Activated CD4-positive, alpha-beta T cell treated with anti-CD3 and anti-CD28 coated beads, Interleukin-10, Interleukin-2, amounts not matched to agents 100 ng/mL and 50 ng/mL, durations not matched to agents 16 hours and 8 hours (primary cell): ENCODE measurements around the gene UNC13C.
"Not testable (repeated sequence)": the region's sequence is repeated elsewhere in the genome, so short reads cannot be mapped to it uniquely, and the experiment has no call there.

ENCODE experiments used
- DNase-seq: peaks from one replicate; pipeline ENCODE4 v3.0.0-alpha.2; 2020

The UNC13C gene

DNA sequence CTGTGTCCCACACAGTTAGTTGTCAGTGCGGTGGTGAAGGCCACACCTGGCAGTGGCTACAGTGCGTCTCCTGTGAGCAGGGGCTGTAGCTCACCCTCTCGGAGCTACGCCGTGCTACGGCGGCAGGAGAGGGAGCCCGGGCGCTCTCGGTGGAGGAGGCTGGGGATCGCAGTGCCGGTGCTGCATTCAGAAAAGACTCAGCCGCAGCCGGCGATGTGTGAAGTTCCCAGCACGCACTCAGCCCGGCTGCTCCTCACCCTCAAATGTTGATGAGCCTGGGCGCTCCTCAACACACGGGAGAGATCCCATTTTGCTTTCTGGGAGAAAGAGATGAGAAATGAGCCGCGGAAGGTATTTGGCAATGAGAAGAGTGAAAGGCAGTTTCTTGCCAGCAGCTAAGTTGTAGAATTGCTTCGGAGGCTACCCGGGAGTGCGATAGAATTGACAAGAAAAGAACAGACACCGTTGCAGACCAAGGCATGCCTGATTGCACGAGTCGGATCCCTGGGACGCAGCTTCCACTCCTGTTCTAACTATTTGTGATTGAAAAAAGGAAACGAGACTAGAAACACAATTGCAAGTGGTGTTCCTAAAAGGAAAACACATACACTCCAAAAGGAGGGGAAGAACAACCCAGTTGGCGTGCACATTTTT, at the start of gene UNC13C:
Gene UNC13C, plus strand, starts transcription at position 189 of the 654 bp plus-strand sequence. CDS start 34,463 bp downstream, outside the sequence.
- DNase-seq = no peak

DNA sequence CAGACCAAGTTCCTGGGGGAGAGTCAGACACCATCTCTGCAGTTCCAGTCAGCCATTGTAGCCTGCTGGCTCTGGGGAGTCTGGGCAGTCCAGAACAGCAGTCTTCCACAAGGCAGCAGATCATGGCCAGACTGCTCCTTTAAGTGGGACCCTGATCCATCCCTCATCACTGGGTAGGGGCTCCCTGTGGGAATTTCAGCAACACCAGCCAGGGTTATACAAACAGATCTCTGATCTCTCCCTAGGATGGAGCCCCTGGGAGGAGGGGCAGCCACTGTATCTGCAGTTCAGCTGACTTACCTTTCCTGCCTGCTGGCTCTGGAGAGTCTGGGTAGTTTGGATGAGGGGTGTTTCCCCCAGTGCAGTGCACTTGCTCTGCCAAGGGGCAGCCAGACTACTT, 42.1 kb upstream of the UNC13C start:
- no peak for DNase-seq

DNA sequence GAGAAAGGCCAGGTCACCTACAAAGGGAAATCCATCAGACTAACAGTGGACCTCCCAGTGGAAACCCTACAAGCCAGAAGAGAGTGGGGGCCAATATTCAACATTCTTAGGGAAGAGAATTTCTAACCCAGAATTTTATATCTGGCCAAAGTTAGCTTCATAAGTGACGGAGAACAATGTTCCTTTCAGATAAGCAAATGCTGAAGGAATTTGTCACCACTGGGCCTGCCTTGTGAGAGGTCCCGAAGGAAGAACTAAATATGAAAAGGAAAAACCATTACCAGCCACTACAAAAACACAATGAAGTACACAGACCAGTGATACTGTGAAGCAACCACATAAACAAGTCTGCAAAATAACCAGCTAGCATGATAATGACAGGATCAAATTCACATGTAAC, 40.6 kb upstream of the UNC13C start:
- DNase-seq = not testable (repeated sequence)

- DNase-seq = no peak
Observed at GRCh38 chr15:53950572-53950971, 27.7 kb upstream of the UNC13C start.

- no peak for DNase-seq
Observed at GRCh38 chr15:53955396-53955795, 22.8 kb upstream of the UNC13C start.

DNA sequence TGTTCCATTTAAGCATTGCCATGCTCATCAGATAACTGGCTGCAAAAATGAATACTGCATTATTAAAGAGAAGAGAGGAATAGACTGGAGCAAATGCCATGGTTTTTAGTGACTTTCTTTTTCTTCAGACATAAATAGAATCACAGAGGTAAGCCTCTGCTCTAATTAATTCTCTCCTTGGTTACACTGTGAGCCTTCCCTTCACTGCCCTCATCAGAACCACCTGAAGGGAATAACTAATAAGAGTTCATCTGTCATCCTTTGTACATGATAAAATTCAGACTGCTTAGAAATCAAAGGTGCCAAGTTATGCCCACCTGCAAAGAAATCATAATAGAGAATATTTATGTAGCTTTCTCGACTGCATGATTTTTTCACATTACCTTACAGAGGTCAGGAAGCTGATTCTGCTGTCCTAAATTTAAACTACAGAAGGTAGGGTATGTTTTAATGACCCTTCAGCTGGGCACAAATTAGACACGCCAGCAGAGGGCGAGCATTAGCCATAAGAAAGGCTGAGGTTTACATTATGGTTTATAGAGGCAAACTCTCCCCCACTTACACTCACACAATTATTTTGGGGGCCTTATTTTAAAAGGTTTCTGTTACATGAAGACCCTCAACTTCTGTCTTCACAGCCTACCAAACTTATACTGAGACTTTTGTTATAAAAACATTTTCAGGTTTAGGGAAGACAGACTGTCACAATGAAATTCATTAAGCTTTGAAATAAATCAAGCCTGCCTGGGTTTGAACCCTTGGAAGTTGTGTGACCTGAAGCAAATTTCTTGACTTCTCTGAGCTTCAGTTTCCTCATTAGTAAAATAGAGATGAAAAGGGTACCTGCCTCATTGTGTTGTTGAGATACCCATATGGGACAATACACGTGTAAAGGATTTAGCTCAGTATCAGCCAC, 15.3 kb upstream of the UNC13C start:
- peak; percentile 22 for DNase-seq

- no peak for DNase-seq
Observed at GRCh38 chr15:53963801-53964200, 14.4 kb upstream of the UNC13C start.

GRCh38 chr15:53974121-53974520, 4.1 kb upstream of the UNC13C start:
- no peak for DNase-seq

- no peak for DNase-seq
Observed at GRCh38 chr15:53974813-53975212, 3.4 kb upstream of the UNC13C start.

DNA sequence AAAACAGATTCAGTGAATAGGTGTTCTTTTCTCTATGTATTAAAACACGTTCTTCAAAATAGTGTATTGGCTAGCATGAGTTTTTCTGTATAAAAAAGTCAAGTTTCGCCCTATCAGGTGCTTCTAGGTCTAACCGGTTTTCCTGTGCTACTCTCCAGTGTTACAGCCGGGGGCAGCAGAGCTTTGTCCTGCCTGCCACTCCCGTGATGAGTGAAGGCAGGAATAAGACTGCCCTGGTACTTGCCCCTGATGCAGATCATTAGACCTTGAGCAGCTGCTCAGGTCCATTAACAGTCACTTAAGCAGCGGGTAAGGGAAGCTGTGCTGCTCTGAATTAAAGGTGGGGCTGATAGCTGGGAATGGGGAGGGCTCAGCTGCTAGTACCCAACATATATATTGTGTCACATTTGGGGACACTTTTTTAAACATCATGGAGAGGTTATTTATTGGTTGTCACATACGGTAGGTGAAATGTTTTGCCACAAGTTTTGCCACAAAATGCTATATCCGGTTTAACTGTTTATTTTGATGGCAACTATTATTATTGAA, 1.3 kb upstream of the UNC13C start:
- no peak for DNase-seq

- DNase-seq = no peak
Observed at GRCh38 chr15:53979051-53979788, 979 bp downstream of the UNC13C start.

- no peak for DNase-seq
Observed at GRCh38 chr15:53980021-53980420, 1.8 kb downstream of the UNC13C start.

DNA sequence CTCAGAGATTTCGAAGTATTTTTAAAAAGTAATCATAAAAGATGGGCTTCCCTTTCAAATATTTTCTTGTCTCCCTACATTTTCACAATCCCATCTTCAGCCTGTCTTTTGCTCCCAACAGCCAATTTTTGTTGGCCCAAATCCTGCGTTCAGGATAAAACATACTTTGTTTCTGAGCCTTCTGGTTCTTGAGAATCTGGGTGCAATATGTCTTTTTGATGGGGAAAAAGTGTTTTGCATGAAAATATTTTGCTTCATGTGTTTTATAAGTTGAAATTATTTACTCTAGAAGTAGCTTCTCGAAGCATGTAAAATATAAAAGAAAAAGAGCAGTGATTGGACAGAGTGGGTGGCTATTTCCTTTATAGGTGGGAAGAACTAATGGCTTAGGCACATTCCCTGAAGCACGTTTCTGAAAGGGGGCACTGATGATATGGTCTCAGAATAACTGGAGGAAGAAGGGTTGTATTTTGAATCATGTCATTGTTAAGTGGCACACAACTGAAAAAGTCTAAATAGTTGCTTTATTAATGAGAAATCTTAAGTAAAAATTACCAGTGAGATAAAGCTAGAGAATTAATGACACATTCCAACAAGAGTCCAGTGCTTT, 3.9 kb downstream of the UNC13C start:
- DNase-seq = no peak

GRCh38 chr15:53982876-53983275, 4.6 kb downstream of the UNC13C start:
- no peak for DNase-seq

- DNase-seq = no peak
Observed at GRCh38 chr15:53984221-53984620, 6.0 kb downstream of the UNC13C start.

DNA sequence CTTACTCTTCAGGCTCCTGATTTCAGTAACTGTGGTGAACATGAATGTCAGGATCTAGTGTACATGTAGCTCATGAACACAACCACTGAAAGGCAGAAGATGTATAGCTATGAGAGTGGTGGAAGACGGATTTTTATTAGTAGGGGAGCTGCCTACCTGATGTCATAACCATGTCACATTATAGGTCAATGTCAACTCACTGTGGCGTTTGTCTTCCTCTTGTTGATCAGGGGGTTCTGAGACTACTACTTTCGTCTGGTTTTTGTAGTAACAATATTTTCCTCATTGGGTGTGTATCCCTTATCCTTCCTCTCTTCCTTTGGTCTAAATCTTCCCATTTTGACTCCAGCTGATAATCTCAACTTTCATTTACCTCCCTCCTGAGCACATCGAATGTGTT, 7.3 kb downstream of the UNC13C start:
- DNase-seq = no peak

GRCh38 chr15:53987480-53987879, 9.2 kb downstream of the UNC13C start:
- no peak for DNase-seq

- no peak for DNase-seq
Observed at GRCh38 chr15:54007256-54007655, 29.0 kb downstream of the UNC13C start.

- DNase-seq = no peak
Observed at GRCh38 chr15:54011656-54012055, 33.4 kb downstream of the UNC13C start.

DNA sequence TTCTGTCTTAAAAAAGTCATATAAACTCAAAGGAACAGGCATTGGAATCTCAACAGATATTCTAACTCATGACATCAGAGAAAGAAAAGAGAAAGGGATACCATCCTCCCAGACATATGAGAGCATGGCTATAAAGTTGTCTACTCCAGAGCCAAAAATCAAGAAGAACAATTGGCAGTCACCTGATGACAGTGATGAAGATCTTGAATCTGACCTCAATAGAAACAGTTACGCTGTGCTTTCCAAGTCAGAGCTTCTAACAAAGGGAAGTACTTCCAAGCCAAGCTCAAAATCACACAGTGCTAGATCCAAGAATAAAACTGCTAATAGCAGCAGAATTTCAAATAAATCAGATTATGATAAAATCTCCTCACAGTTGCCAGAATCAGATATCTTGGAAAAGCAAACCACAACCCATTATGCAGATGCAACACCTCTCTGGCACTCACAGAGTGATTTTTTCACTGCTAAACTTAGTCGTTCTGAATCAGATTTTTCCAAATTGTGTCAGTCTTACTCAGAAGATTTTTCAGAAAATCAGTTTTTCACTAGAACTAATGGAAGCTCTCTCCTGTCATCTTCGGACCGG, 35.9 kb downstream of the UNC13C start:
- no peak for DNase-seq

DNA sequence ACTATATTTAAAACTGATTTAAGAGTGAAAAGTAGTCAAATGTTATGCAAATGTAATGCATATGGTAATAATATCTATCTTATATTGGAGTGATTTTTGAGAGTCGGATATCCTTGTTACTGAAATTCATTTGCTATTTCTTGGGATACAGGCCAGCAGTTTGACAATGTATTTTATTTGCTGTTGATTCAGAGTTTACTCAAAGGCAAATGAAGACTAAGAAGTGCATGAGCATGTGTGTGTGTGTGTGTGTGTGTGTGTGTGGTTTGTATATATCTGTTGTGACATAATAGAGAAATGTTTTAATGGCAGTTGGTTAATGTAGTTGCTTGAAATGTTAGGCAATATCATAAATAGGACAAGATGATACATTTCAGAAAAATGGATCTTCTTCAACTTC, 39.0 kb downstream of the UNC13C start:
- DNase-seq = no peak

DNA sequence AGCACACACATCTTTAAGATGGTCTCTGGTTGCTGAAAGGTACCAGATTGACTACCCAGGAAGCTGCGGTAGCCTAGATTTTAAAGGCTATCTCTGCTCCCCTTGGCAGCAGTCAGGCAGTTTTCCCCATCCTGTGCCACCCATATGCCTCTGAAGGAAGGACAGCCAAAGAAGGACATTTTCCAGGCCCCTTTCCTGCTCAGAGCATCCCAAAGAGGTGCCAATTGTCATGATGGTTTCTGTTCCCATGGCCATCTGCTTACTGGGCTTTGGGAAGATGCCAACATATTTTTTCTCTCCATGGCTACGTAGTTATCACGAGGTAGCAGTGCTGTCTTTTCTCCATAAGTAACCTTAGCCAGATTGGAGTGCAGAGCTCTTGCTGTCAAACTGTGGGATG, 39.7 kb downstream of the UNC13C start:
- no peak for DNase-seq
